B cell (primary cell): ENCODE measurements around the gene OR9Q1. TPM values are rescaled to one million over a fixed set of nuclear protein-coding genes. Genes with fewer than 3 reads are reported as not detected.

ENCODE experiments used
- ATAC-seq: fragments of 200-7000 bp; cut with Tn5 transposase; one replicate; pipeline ENCODE4 v1.10.0; 2021; ENCODE audit warnings: low read depth, mild to moderate bottlenecking, moderate number of reproducible peaks, moderate library complexity
- CTCF ChIA-PET: fragments of 350-600 bp; sonication (Branson Sonifier 250); formaldehyde crosslinking; loops from one replicate; lab custom pipeline; 2021; ENCODE audit warnings: antibody characterized with exemption, inconsistent platforms; lab: Charles Lee
- POLR2A ChIA-PET: fragments of 350-600 bp; sonication (Branson Sonifier 250); formaldehyde crosslinking; loops from one replicate; lab custom pipeline; 2021; ENCODE audit warnings: antibody characterized with exemption; lab: Charles Lee
- DNase-seq: peaks from one replicate; pipeline ENCODE4 v3.0.0; 2013
- H2AFZ ChIP-seq: 2 replicates; pipeline ENCODE4 v1.6.1; 2012; ENCODE audit warnings: mild to moderate bottlenecking, low read depth, low read length; ENCODE audit not compliant: insufficient read depth, poor library complexity, severe bottlenecking
- H3K27ac ChIP-seq, 2 donors: 1 replicate in 1 of 2; 2 replicates in 1 of 2; pipeline ENCODE4 v1.5.1; 2012 to 2013; ENCODE audit warnings: low read length in 2 of 2, mild to moderate bottlenecking in 2 of 2, moderate library complexity in 1 of 2
- H3K27me3 ChIP-seq, 4 experiments: fragments of 200-600 bp in 1 of 4; sonication (generic) in 1 of 4; replicated peaks in 1 of 4; 1 replicate in 2 of 4; 2 replicates in 2 of 4; pipeline versions ENCODE4 v1.6.1 to v1.7.0; 2013 to 2016; ENCODE audit warnings: low read length in 3 of 4, mild to moderate bottlenecking in 2 of 4, mixed read lengths in 1 of 4, moderate library complexity in 1 of 4; ENCODE audit not compliant: insufficient read depth in 4 of 4, control insufficient read depth in 3 of 4; ENCODE audit errors: control extremely low read depth in 1 of 4
- H3K36me3 ChIP-seq, 2 experiments: replicated peaks in 1 of 2; 1 replicate in 1 of 2; 2 replicates in 1 of 2; pipeline versions ENCODE4 v1.6.1 to v1.7.1; 2013; ENCODE audit warnings: low read length in 1 of 2; ENCODE audit not compliant: insufficient read depth in 2 of 2, control insufficient read depth in 1 of 2; ENCODE audit errors: control extremely low read depth in 1 of 2, extremely low read depth in 1 of 2
- H3K4me1 ChIP-seq, 2 donors: fragments of 200-600 bp in 1 of 2; sonication (generic) in 1 of 2; 1 replicate in 1 of 2; 2 replicates in 1 of 2; pipeline versions ENCODE4 v1.5.1 to v1.6.1; 2013 to 2017; ENCODE audit warnings: low read length in 2 of 2; ENCODE audit not compliant: control insufficient read depth in 2 of 2, insufficient read depth in 2 of 2
- H3K4me2 ChIP-seq: replicated peaks from 2 replicates; pipeline ENCODE3; 2012; ENCODE audit warnings: mild to moderate bottlenecking, low read depth, low read length; ENCODE audit not compliant: poor library complexity, severe bottlenecking
- H3K4me3 ChIP-seq, 5 experiments: fragments of 200-600 bp in 1 of 5; sonication (generic) in 1 of 5; 1 replicate in 3 of 5; 2 replicates in 2 of 5; pipeline versions ENCODE4 v1.5.1 to v1.7.0; 2011 to 2016; ENCODE audit warnings: low read length in 4 of 5, mild to moderate bottlenecking in 4 of 5, low read depth in 2 of 5, control low read depth in 1 of 5, moderate library complexity in 1 of 5; ENCODE audit not compliant: insufficient read depth in 1 of 5; ENCODE audit errors: control extremely low read depth in 1 of 5, extremely low read depth in 1 of 5
- H3K79me2 ChIP-seq: fragments of 200-600 bp; sonication (generic); one replicate; pipeline ENCODE4 v1.6.0; 2016; ENCODE audit warnings: low read length; ENCODE audit not compliant: control insufficient read depth, insufficient read depth
- H3K9ac ChIP-seq: fragments of 200-600 bp; sonication (generic); 2 replicates; pipeline ENCODE4 v1.6.1; 2017; ENCODE audit warnings: mild to moderate bottlenecking, low read length, moderate library complexity
- H3K9me3 ChIP-seq, 3 donors: one replicate each; pipeline versions ENCODE4 v1.6.1 to v1.7.1; 2013; ENCODE audit warnings: low read length in 2 of 3; ENCODE audit not compliant: control insufficient read depth in 2 of 3, insufficient read depth in 1 of 3; ENCODE audit errors: control extremely low read depth in 1 of 3
- H4K20me1 ChIP-seq: 2 replicates; pipeline ENCODE4 v1.6.0; 2012; ENCODE audit warnings: mild to moderate bottlenecking, low read length; ENCODE audit not compliant: insufficient read depth, control insufficient read depth, poor library complexity, severe bottlenecking
- H3K27ac Mint-ChIP-seq: one replicate; pipeline ENCODE4 v1.8.0; 2021; ENCODE audit warnings: mixed read lengths
- H3K27me3 Mint-ChIP-seq: one replicate; pipeline ENCODE4 v1.8.0; 2021; ENCODE audit warnings: mixed read lengths
- H3K4me1 Mint-ChIP-seq: one replicate; pipeline ENCODE4 v1.8.0; 2021; ENCODE audit warnings: mixed read lengths
- H3K4me3 Mint-ChIP-seq: one replicate; pipeline ENCODE4 v1.8.0; 2021; ENCODE audit warnings: mixed read lengths
- H3K9me3 Mint-ChIP-seq: one replicate; pipeline ENCODE4 v1.8.0; 2022; ENCODE audit warnings: mixed read lengths; ENCODE audit not compliant: insufficient read depth
- EZH2 ChIP-seq: IDR thresholded peaks from 2 replicates; pipeline ENCODE4 v1.6.1; 2012; ENCODE audit warnings: borderline replicate concordance, low read depth, mild to moderate bottlenecking, moderate library complexity, low read length; ENCODE audit not compliant: insufficient read depth, poor library complexity, severe bottlenecking
- WGBS: methylation state at CpG from one replicate; pipeline ENCODE4 v1.1.5; 2013; ENCODE audit warnings: missing lambda C conversion rate; ENCODE audit not compliant: insufficient coverage; 5-methylcytosine and 5-hydroxymethylcytosine counted together
- intact Hi-C: fragments of 100-400 bp; cut with micrococcal nuclease; formaldehyde crosslinking; loops from one replicate; pipeline ENCODE4 v1.10.0; 2022
- polyA plus RNA-seq: library from polyadenylated mRNA; depleted of rRNA; stranded (reverse); fragments of >200 nt; gene quantifications from 2 replicates; pipeline ENCODE4 v1.2.3, GENCODE V29; 2012
- total RNA-seq, 2 donors: library from RNA; stranded (reverse); fragments of 120-200 nt in 1 of 2; gene quantifications; 1 replicate in 1 of 2; 2 replicates in 1 of 2; pipeline versions ENCODE4 v1.2.3 to v1.2.4, GENCODE V29; 2013 to 2022
- TF ChIP-seq, protein P1 (sequence below): fragments of 200-600 bp; IDR thresholded peaks from one replicate; pipeline ENCODE4 v1.8.0; 2022; ENCODE audit warnings: antibody characterized with exemption, mild to moderate bottlenecking

OR9Q1 gene
- total and polyA plus RNA-seq, 2 donors (not counting 1 experiment from before 2014, with no cell fraction given): not detected

DNA sequence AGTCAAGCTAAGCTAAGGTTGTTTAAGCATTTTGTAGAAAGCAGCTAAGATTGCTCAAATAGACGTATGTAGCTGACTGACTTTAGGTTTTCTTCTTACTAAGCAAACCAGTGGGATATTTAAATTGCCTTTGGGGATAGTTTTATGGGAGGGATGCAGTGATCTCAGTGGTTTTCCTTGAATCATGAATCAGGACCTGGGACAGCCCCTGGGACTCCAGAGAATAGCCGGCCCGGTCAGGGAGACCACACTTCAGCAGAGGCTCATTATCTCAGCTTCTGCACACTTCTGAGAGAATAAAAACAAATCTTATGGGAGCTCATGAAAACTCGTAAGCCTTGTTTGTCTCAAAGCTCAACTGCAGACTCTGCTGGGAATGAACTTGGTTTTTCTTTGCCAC lies 101.8 kb downstream of the OR9Q1 start, which contains the start of gene OR9I1:
Gene OR9I1 (minus strand): TSS at position 62 of the 400 bp plus-strand sequence. CDS start 6,086 bp downstream, outside the sequence.
- TF ChIP-seq, protein P1, sequence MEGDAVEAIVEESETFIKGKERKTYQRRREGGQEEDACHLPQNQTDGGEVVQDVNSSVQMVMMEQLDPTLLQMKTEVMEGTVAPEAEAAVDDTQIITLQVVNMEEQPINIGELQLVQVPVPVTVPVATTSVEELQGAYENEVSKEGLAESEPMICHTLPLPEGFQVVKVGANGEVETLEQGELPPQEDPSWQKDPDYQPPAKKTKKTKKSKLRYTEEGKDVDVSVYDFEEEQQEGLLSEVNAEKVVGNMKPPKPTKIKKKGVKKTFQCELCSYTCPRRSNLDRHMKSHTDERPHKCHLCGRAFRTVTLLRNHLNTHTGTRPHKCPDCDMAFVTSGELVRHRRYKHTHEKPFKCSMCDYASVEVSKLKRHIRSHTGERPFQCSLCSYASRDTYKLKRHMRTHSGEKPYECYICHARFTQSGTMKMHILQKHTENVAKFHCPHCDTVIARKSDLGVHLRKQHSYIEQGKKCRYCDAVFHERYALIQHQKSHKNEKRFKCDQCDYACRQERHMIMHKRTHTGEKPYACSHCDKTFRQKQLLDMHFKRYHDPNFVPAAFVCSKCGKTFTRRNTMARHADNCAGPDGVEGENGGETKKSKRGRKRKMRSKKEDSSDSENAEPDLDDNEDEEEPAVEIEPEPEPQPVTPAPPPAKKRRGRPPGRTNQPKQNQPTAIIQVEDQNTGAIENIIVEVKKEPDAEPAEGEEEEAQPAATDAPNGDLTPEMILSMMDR: no peak
- TF ChIP-seq EZH2: no peak
- H3K4me3 Mint-ChIP-seq: no peak within 1 kb of the TSS
- DNase-seq (no peak), ATAC-seq (no peak)
- intact Hi-C loops: no loop called here
- CTCF ChIA-PET: no interaction called here
- Histone ChIP-seq H3K4me1 (no peaks in the 10 kb centered on the region), H3K79me2 (no peaks in the 10 kb centered on the region), H3K4me2 (no peak within 1 kb of the TSS), H4K20me1 (no peaks in the 10 kb centered on the region), H3K4me3 (no peak within 1 kb of the TSS), H2AFZ (no peak within 1 kb of the TSS), H3K9me3 (no peaks in the 10 kb centered on the region), H3K9ac (no peak within 1 kb of the TSS), H3K27me3 (no peaks in the 10 kb centered on the region), H3K36me3 (no peaks in the 10 kb centered on the region), H3K27ac (no peak within 1 kb of the TSS)
- WGBS: 68% methylated on average over 3 of the region's 4 CpGs
- peaks cover 10% of the 10 kb centered on the region for H3K27me3 Mint-ChIP-seq
- H3K9me3 Mint-ChIP-seq: no peaks in the 10 kb centered on the region
- no peak within 1 kb of the TSS for H3K27ac Mint-ChIP-seq
- POLR2A ChIA-PET: no interaction called here
- H3K4me1 Mint-ChIP-seq: no peaks in the 10 kb centered on the region

DNA sequence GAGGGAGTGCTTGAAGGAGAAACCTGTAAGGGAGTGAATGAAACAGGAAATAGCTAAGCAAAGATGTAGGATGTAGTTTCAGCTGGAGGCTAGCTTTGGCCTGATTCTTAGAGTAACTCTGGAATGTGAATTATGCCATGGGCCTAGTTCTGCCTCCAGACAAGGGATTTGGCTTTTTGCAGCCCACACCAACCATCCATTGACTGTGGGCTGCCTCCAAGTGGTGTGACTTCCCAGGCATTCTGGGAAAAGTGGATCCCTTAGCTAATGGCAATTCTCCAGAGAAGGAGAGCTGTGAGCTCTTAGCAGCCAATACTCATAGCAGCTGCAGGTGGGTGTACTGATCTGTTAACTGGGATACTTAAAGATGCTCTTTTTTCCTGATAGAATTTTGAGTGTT lies 103.7 kb downstream of the OR9Q1 start:
- Mint-ChIP-seq H3K4me3 (no peak overlapping the region), H3K27me3 (peaks cover 10% of the 10 kb centered on the region), H3K9me3 (no peaks in the 10 kb centered on the region), H3K27ac (no peak overlapping the region), H3K4me1 (no peaks in the 10 kb centered on the region)
- Histone ChIP-seq H3K27me3 (no peaks in the 10 kb centered on the region), H3K9me3 (no peaks in the 10 kb centered on the region), H3K4me2 (no peak overlapping the region), H3K4me1 (no peaks in the 10 kb centered on the region), H2AFZ (no peak overlapping the region), H3K79me2 (no peaks in the 10 kb centered on the region), H4K20me1 (no peaks in the 10 kb centered on the region), H3K36me3 (no peaks in the 10 kb centered on the region), H3K27ac (no peak overlapping the region), H3K9ac (no peak overlapping the region), H3K4me3 (no peak overlapping the region)
- intact Hi-C loops: no loop called here
- ATAC-seq: no peak
- CTCF ChIA-PET: no interaction called here
- TF ChIP-seq, protein P1: no peak
- TF ChIP-seq EZH2: no peak
- DNase-seq: no peak
- POLR2A ChIA-PET: no interaction called here
